ENCODE results near the gene CYB5R3. TPM values are rescaled to one million over a fixed set of nuclear protein-coding genes. Genes with fewer than 3 reads are reported as not detected.

CYB5R3 gene
- total RNA-seq, 1 donor from 2014 or later: 383 TPM

- TF ChIP-seq CTCF (IDR thresholded peaks at IDR 0.05): no peak
- Mint-ChIP-seq H3K27ac (ENCODE audit: unreplicated experiment) (no peak overlapping the region), H3K4me1 (ENCODE audit: low read depth) (peaks cover 31% of the 10 kb centered on the region), H3K9me3 (ENCODE audit: low read depth) (no peaks in the 10 kb centered on the region), H3K36me3 (ENCODE audit: low read depth) (peaks cover 2% of the 10 kb centered on the region), H3K27me3 (ENCODE audit: low read depth) (no peaks in the 10 kb centered on the region), H3K4me3 (ENCODE audit: unreplicated experiment) (no peak overlapping the region)
- no peak for DNase-seq (ENCODE audit: low spot score)
These were observed 44.8 kb upstream of the CYB5R3 start for GRCh38 chr22:42693763-42694683.

- Mint-ChIP-seq H3K36me3 (ENCODE audit: low read depth) (peaks cover 2% of the 10 kb centered on the region), H3K4me1 (ENCODE audit: low read depth) (peaks cover 31% of the 10 kb centered on the region), H3K9me3 (ENCODE audit: low read depth) (no peaks in the 10 kb centered on the region), H3K4me3 (ENCODE audit: unreplicated experiment) (no peak overlapping the region), H3K27ac (ENCODE audit: unreplicated experiment) (no peak overlapping the region), H3K27me3 (ENCODE audit: low read depth) (no peaks in the 10 kb centered on the region)
- no peak for TF ChIP-seq CTCF (IDR thresholded peaks at IDR 0.05)
- no peak for DNase-seq (ENCODE audit: low spot score)
These were observed 44.0 kb upstream of the CYB5R3 start for GRCh38 chr22:42693055-42693762.

GRCh38 chr22:42692239-42693054 lies 43.3 kb upstream of the CYB5R3 start:
- H3K4me3 Mint-ChIP-seq (ENCODE audit: unreplicated experiment): no peak overlapping the region
- H3K9me3 Mint-ChIP-seq (ENCODE audit: low read depth): no peaks in the 10 kb centered on the region
- H3K4me1 Mint-ChIP-seq (ENCODE audit: low read depth): peaks cover 31% of the 10 kb centered on the region
- no peak overlapping the region for H3K27ac Mint-ChIP-seq (ENCODE audit: unreplicated experiment)
- no peak for DNase-seq (ENCODE audit: low spot score)
- peak; percentile 17 for TF ChIP-seq CTCF (IDR thresholded peaks at IDR 0.05)
- H3K27me3 Mint-ChIP-seq (ENCODE audit: low read depth): no peaks in the 10 kb centered on the region
- peaks cover 2% of the 10 kb centered on the region for H3K36me3 Mint-ChIP-seq (ENCODE audit: low read depth)

- no peaks in the 10 kb centered on the region for H3K9me3 Mint-ChIP-seq (ENCODE audit: low read depth)
- H3K4me3 Mint-ChIP-seq (ENCODE audit: unreplicated experiment): no peak overlapping the region
- no peak for DNase-seq (ENCODE audit: low spot score)
- H3K4me1 Mint-ChIP-seq (ENCODE audit: low read depth): peaks cover 33% of the 10 kb centered on the region
- no peak for TF ChIP-seq CTCF (IDR thresholded peaks at IDR 0.05)
- H3K27ac Mint-ChIP-seq (ENCODE audit: unreplicated experiment): no peak overlapping the region
- peaks cover 2% of the 10 kb centered on the region for H3K36me3 Mint-ChIP-seq (ENCODE audit: low read depth)
- H3K27me3 Mint-ChIP-seq (ENCODE audit: low read depth): no peaks in the 10 kb centered on the region
These were observed 42.2 kb upstream of the CYB5R3 start for GRCh38 chr22:42691440-42691839.
